Stimulated activated CD8-positive, alpha-beta memory T cell treated with anti-CD3 and anti-CD28 coated beads, Interleukin-2, amount 100 ng/mL, for 48 hours (primary cell): ENCODE measurements around the gene GBGT1.
A peak's percentile ranks its signal among the peaks of the same experiment; 100 is the strongest.

ENCODE experiments used
- DNase-seq, 2 donors: peaks; one replicate each; pipeline ENCODE4 v3.0.0-alpha.2; 2020; ENCODE audit warnings: low read depth in 2 of 2

The GBGT1 gene

DNA sequence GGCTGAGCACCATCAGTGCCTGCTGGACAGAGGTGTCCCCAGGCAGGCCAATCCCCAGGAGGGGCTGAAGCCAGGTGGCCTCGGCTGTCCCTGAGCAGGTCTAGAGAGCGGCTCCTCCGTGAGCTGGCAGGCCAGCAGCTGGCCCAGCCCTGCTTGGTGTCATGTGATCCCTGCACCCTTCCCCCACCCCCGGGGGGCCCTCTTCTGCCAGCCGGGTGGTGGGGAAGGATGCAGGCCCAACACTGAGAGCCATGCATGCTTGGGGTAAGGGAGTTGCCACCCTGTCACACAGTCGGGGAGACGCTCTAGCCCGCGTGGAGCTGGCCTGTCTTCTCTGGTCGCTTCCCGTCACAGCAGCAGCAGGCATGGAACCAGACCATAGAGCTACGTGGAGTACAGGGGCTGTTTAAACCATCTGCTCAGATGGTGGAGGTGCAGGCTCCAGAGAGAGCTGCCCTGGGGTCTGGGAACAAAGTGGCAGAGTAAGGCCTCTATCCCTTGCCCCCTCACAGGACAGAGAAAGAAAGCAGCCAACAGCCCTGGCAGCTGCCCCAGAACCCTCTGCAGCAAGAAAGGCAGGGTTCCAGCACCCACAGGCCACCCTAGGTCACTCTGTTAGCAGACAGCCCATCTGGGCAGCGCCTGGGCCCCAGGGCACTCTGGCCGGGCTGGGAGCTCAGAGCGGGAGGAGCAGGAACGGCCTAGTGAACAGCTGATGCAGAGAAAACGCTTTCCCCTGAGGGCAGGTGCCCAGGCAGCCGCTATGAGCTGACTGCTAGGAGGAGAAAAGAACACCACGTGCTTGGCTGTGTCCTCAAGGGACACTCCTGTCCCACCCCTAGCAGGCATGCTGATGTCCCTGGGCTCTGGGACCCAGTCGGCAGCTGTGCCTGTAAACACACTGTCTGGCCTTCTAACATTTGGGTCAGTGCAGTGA lies 49.5 kb downstream of the GBGT1 start:
- no peak for DNase-seq

DNA sequence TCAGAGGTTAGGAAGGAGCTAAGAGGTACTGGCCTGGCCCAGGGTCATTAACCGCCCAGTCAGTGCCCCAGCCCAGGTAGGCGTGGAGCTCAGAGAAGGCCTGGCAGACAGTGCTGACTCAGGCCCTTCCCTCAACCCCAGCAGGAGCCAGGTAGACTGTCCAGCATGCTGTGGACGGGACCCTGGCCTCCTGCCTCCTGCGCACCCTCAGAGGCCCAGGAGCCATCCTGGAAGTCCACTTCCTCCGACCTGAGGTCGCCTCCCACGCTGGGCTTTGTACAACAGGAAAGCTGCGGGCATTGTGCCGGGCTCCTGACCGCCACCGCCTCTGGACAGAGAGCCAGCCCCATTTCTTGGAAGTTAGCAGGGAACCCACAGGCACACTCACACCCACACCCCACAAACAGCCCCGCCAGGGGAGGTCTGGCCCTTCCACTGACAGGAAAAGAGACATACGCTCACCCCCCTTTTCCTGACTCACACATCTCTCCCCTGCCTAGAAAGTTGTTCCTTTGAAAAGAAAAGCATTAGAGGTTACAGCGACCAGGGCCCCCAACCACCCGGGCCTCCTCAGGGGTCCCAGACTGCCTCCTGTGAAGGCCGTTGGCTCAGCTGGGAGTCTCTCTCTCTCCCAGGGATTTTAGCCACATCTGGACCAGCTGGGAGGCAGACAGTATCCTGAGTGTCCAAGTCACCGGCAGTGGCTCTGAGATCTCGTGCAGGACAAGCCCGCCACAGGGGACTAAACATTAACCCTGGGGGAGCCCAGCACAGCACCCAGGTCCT lies 50.4 kb downstream of the GBGT1 start:
- no peak for DNase-seq

DNA sequence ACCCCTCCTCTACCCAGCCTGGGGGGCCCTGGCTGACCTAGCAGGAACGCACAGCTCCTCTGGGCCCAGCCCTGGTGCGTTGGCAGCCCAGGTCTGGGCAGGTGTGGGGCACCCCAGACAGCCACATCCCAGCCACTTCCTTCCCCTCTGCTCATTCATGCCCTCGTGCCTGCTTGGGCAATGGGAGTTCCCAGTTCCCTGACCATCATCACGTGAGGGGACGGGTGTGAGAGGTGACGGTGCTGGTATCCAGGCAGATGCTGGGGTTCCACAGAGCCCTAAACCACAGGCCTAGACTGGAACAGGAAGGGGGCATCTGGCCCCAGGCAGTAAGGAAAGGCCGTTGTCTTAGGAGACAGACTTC lies 51.1 kb downstream of the GBGT1 start:
- no peak for DNase-seq

DNA sequence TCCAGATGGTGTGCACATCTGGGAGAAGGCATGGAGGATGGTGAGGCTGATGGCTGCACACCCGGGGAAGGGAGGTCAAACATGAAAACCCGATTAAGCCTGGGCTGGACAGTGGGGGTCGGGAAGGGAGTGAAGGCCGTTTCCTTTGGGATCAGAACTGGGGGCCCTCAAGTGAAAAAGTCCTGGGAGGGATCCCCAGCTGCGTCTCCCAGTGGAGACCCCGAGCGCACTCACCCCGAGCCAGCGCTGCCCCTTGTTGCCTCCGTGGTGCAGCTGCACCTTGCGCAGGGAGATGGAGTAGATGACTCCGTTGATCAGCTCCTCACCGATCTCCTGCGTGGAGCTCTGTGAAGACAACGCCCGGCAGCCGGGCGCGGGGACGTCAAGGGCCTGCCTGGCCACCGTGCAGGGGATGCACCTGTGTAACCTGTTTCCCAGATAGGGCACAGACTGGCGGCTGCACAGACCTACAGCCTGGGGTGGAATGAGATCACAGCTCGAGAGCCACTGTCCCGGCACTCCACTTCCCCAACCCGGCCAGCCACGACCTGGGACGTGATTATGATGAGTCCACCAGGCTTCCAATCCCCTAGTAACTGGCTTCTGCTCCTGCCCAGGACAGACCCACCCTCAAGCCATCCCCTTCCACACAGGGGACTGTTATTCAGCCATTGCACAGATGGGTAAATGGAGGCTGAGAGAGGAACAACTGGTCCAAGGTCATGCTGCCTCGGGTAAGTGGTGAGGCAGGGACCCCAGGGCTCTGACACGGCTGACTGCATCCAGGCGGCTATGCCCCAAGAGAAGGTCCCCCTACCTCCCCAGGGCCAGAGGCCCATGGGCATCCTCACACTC lies 51.7 kb downstream of the GBGT1 start:
- no peak for DNase-seq

DNA sequence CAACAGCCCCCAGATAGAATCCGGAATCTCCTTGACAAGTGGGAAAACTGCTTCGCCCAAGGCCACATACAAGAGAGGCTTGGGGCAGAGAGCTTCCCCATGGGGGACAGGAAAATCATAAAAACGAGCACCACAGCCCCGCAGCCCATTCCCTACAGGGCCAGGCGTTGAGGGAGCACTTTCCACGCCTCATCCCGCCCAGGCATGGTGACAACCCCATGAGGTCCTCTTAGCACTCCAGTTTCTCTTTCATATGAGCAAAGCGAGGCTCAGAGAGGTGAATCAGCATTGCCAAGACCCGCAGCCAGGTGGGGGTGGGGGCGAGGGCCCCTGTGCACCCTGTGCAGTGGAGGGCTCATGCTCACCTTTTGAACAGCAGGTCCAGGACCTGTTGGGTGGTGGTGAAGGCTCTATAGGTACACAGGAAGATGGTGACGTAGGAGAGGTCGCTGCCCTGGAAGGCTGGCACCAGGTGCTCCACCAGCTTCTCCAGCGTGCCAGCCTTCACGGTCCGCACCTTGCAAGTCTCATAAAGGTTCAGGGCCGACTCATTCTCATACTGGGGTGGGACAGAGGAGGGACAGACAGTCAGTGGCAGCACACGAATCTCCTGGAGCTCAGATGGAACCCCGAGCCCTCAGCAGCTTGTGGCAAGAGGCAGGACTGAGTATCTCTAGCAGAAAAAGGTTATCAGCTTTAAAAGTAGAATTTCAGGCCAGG lies 53.6 kb downstream of the GBGT1 start:
- no peak for DNase-seq

DNA sequence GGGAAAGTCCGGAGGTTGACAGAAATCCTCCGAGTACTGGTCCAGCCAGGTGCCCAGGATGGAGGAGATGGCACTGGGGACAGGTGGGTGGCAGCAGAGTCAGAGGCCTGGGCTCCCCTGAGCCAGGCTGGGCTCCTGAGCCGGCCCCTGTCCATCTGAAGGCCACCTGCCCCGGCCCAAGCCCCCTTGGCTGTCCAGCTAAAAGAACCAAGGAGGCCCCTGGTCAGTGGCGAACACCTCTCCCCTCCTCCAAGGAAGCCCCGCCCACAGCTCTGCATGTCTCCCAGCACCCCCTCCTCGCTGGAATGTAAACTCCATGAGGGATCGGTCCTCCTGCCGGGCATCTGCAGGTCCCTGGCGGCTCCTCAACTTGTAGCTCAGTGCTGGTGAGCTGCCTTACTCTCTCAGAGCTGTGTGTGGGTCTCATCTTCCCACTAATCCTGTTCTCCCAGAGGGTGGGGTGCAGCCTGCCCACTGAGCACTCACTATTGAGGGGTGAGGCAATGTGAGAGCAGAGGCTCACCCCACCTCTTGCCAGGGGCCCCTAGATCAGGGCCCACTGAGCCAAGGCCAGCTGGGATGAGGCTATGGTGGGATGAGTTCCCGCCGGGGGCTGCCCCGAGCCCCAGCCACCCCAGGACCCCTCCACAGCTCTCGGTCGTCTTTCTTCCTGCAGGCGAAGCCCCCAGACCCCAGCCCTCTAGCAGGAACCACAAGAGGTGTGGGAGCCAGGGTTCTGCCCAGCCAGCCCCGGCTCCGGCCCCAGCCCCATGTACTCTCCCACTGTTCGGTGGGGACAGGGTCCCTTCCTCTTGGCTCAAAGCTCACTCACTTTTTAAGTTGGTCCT lies 54.7 kb downstream of the GBGT1 start:
- DNase-seq = no peak

DNA sequence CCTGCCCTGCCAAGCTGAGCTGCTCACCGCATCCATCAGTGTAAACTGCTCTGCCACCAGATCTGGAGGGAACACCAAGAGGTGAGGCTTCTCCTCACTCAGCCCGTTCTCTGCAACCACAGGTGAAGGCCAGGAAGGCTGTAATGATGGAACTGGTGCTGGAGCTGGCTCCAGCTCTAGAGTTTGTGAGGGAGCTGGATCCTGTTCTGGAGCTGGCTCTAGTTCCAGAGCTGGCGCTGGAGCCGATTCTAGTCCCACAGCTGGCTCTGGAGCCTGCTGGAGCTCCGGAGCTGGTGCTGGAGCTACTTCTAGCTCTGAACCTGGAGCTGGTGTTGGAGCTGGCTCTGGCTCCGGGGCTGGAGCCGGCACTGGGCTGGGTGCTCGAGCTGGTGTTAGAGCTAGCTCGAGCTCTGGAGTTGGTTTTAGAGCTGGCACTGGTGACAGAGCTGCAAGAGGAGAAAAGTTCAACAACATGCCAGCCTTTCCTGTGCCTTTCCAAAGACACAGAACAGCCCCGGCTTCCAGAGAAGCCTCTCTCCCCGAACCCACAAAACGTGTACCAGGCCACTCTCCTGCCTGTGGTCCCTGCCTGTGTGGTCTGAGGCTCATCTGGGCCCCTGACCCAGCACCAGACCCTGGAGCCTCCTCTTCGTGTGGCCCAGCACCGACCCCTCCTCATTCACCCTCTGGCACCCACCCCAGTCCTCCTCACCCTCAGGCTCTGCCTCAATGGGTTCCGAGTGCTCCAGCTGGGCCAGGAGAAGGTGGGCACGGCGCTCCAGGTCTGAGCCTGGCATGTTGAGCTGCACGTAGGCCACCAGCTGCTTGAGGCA lies 55.5 kb downstream of the GBGT1 start:
- no peak for DNase-seq

DNA sequence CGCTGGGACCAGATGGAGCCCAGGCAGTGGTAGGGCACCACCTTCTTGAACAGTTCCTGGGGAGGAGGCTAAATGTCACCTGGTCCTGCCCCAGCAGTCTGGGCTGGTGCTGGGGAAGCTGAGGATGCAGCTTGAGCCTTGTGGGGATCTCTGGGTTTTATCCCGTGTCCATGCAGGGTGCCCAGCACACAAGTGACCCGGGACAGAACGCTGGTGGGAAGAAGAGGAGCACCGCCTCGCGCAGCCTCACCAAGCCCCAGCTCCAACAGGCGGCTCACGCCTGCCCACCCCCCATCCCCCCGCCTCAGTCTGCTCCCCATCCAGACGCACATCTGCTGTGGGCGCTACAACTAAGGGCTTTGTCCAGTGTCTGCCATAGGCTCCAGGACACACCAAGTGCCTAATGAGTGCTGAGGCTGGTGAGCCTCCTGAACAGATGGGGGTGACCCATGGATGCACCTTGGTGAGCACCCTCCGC lies 56.4 kb downstream of the GBGT1 start:
- no peak for DNase-seq

DNA sequence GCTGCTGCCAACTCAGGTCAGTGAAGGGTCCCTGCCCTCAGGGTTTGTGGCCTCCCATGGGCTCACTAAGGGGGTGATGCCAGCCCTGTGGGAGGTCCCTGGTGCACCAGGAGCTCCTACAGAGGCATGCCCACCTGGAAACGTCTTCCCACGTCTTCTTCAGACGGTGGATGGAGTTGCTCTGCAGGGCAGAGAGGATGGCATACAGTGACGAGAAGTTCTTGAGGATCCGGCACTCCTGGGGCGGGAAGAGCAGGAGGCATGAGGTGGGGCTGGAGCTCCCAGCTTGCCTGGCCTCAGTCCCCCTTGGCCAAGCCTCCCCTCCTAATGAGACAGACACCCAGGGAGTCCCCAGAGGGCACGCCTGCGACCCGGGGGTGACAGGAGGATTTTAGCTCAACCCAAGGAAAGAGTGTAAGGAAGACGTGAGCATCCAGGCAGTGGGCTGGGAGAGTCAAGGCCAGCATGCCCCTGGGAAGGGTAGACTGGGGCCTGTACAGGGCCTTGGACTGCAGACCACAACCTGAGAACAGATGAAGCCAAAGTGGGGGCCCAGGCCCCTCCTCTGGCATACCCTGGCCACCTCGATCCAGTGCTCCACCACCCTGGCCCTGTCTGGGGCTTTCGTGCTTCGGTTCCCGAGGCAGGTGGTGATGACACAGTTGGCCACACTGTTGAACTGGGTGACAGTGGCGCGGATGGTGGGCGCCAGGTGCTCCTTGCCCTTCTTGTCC lies 57.0 kb downstream of the GBGT1 start:
- no peak for DNase-seq

DNA sequence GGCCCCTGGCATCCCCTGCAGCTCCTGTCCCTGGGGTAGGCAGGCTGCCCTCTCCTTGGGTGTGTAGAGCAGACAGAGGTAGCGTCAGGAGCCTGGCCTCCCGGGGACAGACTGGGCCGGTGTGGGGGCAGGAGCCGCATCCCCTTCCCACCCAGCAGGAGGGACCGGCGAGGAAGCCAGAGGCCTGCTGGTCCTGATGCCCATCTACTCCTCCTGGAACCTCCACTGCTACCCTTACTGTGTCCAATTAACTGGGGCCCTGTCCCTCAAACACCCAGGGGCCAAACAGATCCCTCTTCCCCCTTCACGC lies 58.3 kb downstream of the GBGT1 start:
- DNase-seq = no peak

DNA sequence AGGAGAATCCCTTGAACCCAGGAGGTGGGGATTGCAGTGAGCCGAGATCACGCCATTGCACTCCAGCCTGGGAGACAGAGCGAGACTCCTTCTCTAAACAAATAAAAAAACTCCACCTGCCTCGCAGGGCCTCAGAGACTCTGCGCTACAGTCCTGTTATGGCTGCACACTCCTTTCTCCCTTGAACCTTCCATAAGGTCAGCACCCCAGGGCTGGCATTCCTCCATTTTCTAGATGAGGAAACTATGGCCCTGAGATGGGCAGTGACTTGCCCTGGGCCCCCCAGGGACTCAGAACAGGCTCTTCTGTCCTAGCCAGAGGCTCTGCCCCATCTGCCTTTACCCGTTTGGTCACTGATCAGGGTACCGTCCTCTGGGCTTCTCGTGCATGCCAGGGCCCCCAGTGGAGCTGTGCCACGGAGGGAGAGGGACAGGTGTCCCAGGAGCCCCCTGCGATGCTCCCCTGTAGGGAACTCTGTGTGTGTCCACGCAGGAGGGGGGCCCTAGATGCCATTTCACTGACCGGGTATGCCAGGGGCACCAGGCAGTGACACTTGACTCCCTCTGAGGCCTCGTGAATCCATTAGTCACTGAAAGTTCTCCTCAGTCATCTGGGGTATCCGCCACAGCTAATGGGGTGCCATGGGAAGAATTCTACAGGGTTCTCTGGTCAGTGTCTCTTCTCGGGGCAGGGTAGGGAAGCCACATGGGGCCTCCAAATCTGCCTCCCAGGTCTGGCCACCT lies 58.8 kb downstream of the GBGT1 start:
- no peak for DNase-seq

DNA sequence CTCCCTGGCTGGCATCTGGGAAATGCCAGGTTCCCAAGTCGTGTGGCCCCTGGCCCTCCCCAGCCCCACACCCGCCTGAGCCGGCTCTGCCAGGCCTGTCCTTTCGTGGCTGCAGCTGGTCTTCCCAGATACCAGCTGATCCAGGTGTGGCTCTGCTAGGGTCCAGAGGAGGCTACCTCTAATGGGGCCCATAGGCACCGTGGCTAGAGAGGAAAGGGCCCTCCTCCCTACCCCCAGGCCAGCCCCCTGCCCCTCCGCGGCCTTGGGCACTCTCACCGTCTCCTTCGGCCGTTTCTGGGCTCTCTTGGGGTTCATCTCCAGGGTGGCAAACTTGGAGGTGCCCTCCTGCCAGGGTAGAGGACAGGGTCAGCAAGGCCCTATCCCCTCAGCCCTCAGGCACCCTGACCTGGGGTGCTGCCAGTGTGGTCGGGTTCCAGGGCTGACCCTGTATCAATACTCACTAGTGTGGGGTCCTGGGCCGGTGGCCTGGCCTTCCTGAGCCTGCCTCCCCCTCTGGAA lies 59.7 kb downstream of the GBGT1 start:
- no peak for DNase-seq

DNA sequence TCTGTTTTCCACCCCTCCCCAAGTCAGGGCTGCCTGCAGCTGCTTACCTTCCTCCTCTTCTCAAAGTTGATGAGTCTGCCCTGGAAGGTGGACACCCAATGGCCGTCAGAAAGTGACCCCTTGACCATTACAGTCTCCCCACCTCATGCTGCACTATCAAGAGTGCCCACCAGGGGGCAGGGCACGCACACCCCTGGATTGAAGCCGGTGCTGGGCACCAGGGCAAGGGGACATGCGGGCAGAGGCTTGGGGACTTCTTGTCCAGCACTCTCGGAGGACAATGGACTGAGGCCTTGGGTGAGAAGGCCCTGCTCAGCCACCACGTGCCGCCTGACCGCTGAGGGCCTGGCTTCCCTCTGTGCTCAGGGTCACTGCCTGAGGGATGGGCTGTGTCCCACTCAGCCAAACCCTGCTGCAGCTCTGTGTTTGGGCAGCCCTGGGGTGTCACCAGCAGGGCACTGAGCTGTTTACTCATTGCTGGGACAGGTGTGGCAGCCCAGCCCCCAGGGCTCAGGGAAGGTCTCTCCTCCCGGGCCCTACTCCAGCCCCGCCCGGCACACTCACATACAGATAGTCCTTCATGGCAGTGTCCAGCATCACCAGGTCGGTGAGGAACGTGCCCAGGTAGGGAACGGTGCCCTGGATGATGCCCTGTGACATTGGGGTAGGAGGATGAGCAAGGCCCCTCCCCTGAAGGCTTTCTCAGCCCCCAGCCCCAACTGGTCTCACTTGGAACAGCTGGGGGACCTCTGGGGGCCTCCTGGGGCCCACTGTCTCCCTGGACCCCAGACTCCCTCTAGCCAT lies 60.3 kb downstream of the GBGT1 start:
- DNase-seq = peak in 1 of 2 donors; percentile 34
